Endometrial microvascular endothelial cells (primary cell): ENCODE data around the gene TTC28. TPM values are rescaled to one million over a fixed set of nuclear protein-coding genes. Genes with fewer than 3 reads are reported as not detected.

Source experiments
- in situ Hi-C: cut with HindIII; loops from 2 replicates; pipeline ENCODE4 v1.10.0; 2017; ENCODE audit warnings: low sequenced_read_pairs, low pct_unique_long_range_greater_than_20kb; ENCODE audit errors: inconsistent ontology term
- total RNA-seq: library from RNA; depleted of rRNA; stranded (reverse); fragments of >200 nt; gene quantifications from one replicate; pipeline ENCODE4 v1.2.3, GENCODE V29; 2015; ENCODE audit errors: inconsistent ontology term

The TTC28 gene
- total RNA-seq, 1 donor from 2014 or later: 8.2 TPM

GRCh38 chr22:28357193-28357592 is 322.4 kb downstream of the TTC28 start:
- in situ Hi-C loops: no loop called here

GRCh38 chr22:28351476-28351875 is 328.2 kb downstream of the TTC28 start:
- in situ Hi-C loops: no loop called here

- in situ Hi-C loops: no loop called here
These were observed 330.7 kb downstream of the TTC28 start for GRCh38 chr22:28348613-28349609.

- in situ Hi-C loops: no loop called here
These were observed 333.3 kb downstream of the TTC28 start for GRCh38 chr22:28346308-28346707.

- in situ Hi-C loops: no loop called here
These were observed 334.5 kb downstream of the TTC28 start for GRCh38 chr22:28344918-28345703.

GRCh38 chr22:28341001-28341400 is 338.6 kb downstream of the TTC28 start:
- in situ Hi-C loops: no loop called here

GRCh38 chr22:28333088-28333487 is 346.6 kb downstream of the TTC28 start:
- in situ Hi-C loops: no loop called here

GRCh38 chr22:28332410-28332809 is 347.2 kb downstream of the TTC28 start:
- in situ Hi-C loops: no loop called here

GRCh38 chr22:28331695-28332094 is 347.9 kb downstream of the TTC28 start:
- in situ Hi-C loops: no loop called here

GRCh38 chr22:28329186-28330073 is 350.2 kb downstream of the TTC28 start:
- in situ Hi-C loops: no loop called here

GRCh38 chr22:28328756-28329155 is 350.9 kb downstream of the TTC28 start:
- in situ Hi-C loops: no loop called here

GRCh38 chr22:28316014-28316413 is 363.6 kb downstream of the TTC28 start:
- in situ Hi-C loops: no loop called here

- in situ Hi-C loops: no loop called here
These were observed 364.7 kb downstream of the TTC28 start for GRCh38 chr22:28314959-28315358.

GRCh38 chr22:28310299-28310698 is 369.3 kb downstream of the TTC28 start:
- in situ Hi-C loops: no loop called here

GRCh38 chr22:28299753-28300152 is 379.9 kb downstream of the TTC28 start:
- in situ Hi-C loops: no loop called here

- in situ Hi-C loops: no loop called here
These were observed 380.3 kb downstream of the TTC28 start for GRCh38 chr22:28299309-28299708.

- in situ Hi-C loops: no loop called here
These were observed 382.1 kb downstream of the TTC28 start for GRCh38 chr22:28297504-28297903.

GRCh38 chr22:28296452-28296851 is 383.2 kb downstream of the TTC28 start:
- in situ Hi-C loops: no loop called here
